Right lobe of liver (tissue), 6 donors: Measurements from ENCODE around the gene ALG9. TPM values are rescaled to one million over a fixed set of nuclear protein-coding genes. Genes with fewer than 3 reads are reported as not detected.
A peak's percentile ranks its signal among the peaks of the same experiment; 100 is the strongest.

Experiments used
- ATAC-seq, 4 donors: fragments of 200-7000 bp; cut with Tn5 transposase; one replicate each; pipeline ENCODE4 v1.9.1; 2020; ENCODE audit warnings: mild to moderate bottlenecking in 4 of 4, moderate library complexity in 4 of 4
- DNase-seq, 3 donors: peaks; one replicate each; pipeline ENCODE4 v3.0.0-alpha.2; 2020
- H3K27ac ChIP-seq, 3 donors: fragments of 200-600 bp; one replicate each; pipeline ENCODE4 v1.8.0; 2022
- H3K27me3 ChIP-seq, 2 donors: fragments of 200-600 bp; one replicate each; pipeline ENCODE4 v1.8.0; 2022
- H3K36me3 ChIP-seq, 4 donors: fragments of 200-600 bp; sonication (generic) in 1 of 4; one replicate each; pipeline versions ENCODE4 v1.5.1 to v1.8.0; 2017 to 2022; ENCODE audit warnings: control low read depth in 1 of 4
- H3K4me1 ChIP-seq, 4 donors: fragments of 200-600 bp; sonication (generic) in 1 of 4; one replicate each; pipeline versions ENCODE4 v1.5.1 to v1.8.0; 2017 to 2022; ENCODE audit warnings: control low read depth in 1 of 4
- H3K4me3 ChIP-seq, 3 donors: fragments of 200-600 bp; one replicate each; pipeline ENCODE4 v1.8.0; 2022
- H3K9me3 ChIP-seq, 4 donors: fragments of 200-600 bp; sonication (generic) in 1 of 4; one replicate each; pipeline versions ENCODE4 v1.5.1 to v1.8.0; 2017 to 2022; ENCODE audit warnings: control low read depth in 1 of 4
- POLR2A ChIP-seq: fragments of 450-650 bp; IDR thresholded peaks from one replicate; pipeline ENCODE4 v1.6.1; 2017; ENCODE audit warnings: antibody characterized with exemption, mild to moderate bottlenecking
- WGBS: methylation state at CpG from one replicate; pipeline ENCODE4 v1.1.6; 2018; ENCODE audit warnings: low coverage, low lambda C conversion rate; ENCODE audit not compliant: insufficient coverage; ENCODE audit errors: missing lambda C conversion rate; 5-methylcytosine and 5-hydroxymethylcytosine counted together
- intact Hi-C, 2 donors: fragments of 100-400 bp; cut with DNase I; formaldehyde crosslinking; loops; one replicate each; pipeline versions ENCODE4 v1.11.2 to v1.14.1; 2022
- total RNA-seq, 6 experiments: library from RNA; depleted of rRNA in 2 of 6; stranded (reverse); fragments of >200 nt in 2 of 6; fragmentation: NEBNext Ultra II Directional in 3 of 6; extraction: Animal tissue kit (Norgen Biotek cat#: 25700) in 3 of 6; gene quantifications; one replicate each; pipeline versions ENCODE4 v1.1.0 to v1.2.4, GENCODE V29; 2016 to 2023
- TF ChIP-seq, protein P1 (sequence below), 4 donors: fragments of 200-600 bp in 3 of 4; fragments of 450-650 bp in 1 of 4; IDR thresholded peaks; one replicate each; pipeline versions ENCODE4 v1.5.1 to v1.8.0; 2016 to 2022; ENCODE audit warnings: antibody characterized with exemption in 4 of 4, mild to moderate bottlenecking in 2 of 4
- donor health status: DM: no; HTN: yes; CAD: no.
- donor health status: DM: no; HTN: no; CAD: no.
- donor health status: DM: no; HTN: no; CAD: no.
- donor health status: DM: no; HTN: yes; CAD: no.
- donor health status: DM: no; HTN: yes; CAD: no.

Gene ALG9
- total RNA-seq, 6 experiments from 2014 or later = 15.0 to 20.8 (median 18.2) TPM

DNA sequence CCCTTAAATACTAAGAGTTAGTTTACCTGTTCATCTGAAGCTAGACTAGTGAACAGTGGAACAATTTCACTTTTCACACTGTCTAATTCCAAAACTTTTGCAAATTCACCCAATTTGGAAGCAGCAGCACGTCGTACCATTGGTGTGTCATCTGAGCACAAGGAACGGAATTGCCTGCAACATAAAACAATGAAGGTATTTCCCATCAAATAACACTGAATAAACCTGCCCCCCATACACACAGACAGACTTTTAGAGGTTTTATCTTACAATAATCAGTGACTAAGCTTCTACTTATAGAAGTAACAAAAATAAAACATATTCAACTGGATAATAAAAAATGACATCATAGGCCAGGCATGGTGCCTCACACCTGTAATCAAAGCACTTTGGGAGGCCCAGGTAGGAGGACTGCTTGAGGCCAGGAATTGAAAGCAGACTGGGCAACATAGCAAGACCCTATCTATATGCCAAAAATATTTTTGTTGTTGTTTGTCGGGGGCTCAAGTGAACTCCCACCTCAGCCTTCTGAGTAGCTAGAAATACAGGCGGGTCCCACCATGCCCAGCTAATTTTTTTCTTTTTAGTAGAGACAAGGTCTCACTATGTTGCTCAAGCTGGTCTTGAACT, 111.5 kb downstream of the ALG9 start:
- no peak for DNase-seq
- no peak overlapping the region for H3K4me3 ChIP-seq
- H3K36me3 ChIP-seq = peaks cover 6 to 61% (median 33%) of the 10 kb centered on the region in 4 donors
- TF ChIP-seq POLR2A = no peak
- TF ChIP-seq, protein P1, sequence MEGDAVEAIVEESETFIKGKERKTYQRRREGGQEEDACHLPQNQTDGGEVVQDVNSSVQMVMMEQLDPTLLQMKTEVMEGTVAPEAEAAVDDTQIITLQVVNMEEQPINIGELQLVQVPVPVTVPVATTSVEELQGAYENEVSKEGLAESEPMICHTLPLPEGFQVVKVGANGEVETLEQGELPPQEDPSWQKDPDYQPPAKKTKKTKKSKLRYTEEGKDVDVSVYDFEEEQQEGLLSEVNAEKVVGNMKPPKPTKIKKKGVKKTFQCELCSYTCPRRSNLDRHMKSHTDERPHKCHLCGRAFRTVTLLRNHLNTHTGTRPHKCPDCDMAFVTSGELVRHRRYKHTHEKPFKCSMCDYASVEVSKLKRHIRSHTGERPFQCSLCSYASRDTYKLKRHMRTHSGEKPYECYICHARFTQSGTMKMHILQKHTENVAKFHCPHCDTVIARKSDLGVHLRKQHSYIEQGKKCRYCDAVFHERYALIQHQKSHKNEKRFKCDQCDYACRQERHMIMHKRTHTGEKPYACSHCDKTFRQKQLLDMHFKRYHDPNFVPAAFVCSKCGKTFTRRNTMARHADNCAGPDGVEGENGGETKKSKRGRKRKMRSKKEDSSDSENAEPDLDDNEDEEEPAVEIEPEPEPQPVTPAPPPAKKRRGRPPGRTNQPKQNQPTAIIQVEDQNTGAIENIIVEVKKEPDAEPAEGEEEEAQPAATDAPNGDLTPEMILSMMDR (IDR thresholded peaks at IDR 0.05) = no peak
- H3K27me3 ChIP-seq = no peaks in the 10 kb centered on the region
- peak in 1 of 4 donors; percentile 7 for ATAC-seq
- intact Hi-C loops = no loop called here
- WGBS = 49% methylated on average over 5 of the region's 5 CpGs
- no peaks in the 10 kb centered on the region for H3K9me3 ChIP-seq
- peaks cover 0 to 39% (median 7%) of the 10 kb centered on the region in 4 donors for H3K4me1 ChIP-seq
- H3K27ac ChIP-seq = peak overlapping the region; percentile 11 to 68 (median 16)

DNA sequence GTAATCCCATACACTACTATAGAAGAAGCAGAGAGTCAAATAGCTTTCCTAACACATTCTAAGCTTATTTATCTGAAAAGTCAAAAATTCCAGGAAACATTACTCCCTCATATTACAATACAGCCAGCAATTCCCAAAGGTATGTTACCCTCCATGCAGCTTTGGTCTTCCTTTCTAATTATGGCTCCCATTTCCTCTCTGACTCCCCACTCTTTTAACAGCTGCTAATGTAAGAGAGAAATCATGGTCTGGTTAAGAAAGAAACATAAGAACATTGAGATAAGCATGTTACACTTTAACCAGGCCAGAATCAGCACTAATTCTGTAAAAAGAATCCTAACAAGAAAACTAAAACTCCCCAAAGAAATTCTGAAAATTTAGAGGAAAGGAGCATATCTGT, 112.0 kb downstream of the ALG9 start:
- Histone ChIP-seq H3K4me3 (no peak overlapping the region), H3K9me3 (no peaks in the 10 kb centered on the region), H3K4me1 (peaks cover 0 to 34% (median 5%) of the 10 kb centered on the region in 4 donors), H3K27me3 (no peaks in the 10 kb centered on the region), H3K36me3 (peaks cover 6 to 67% (median 36%) of the 10 kb centered on the region in 4 donors), H3K27ac (peak overlapping the region; percentile 11 to 68 (median 16))
- TF ChIP-seq, protein P1 (IDR thresholded peaks at IDR 0.05) = no peak
- no peak for TF ChIP-seq POLR2A
- intact Hi-C loops = no loop called here
- no peak for DNase-seq
- ATAC-seq = peak in 3 of 4 donors; percentile 6 to 44 (median 20)

DNA sequence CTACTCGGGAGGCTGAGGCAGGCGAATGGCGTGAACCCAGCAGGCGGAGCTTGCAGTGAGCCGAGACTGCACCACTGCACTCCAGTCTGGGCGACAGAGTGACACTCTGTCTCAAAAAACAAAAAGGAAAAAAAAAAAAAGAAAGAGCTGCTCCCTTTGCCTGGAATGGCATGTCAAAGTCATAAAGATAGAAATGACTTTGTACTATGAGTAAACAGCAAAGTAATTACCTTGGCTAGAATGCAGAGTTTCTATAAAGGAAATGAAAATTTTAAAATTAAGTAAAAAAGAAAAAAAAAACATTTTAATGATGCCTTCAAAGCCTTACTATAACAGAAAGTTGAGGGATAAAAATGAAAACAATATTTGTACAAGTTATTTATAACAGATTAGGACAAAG, 115.3 kb downstream of the ALG9 start:
- ATAC-seq (peak in 2 of 4 donors; percentile 22 to 33), DNase-seq (no peak)
- peaks cover 0 to 35% (median 6%) of the 10 kb centered on the region in 4 donors for H3K4me1 ChIP-seq
- H3K27me3 ChIP-seq = no peaks in the 10 kb centered on the region
- no peak overlapping the region for H3K4me3 ChIP-seq
- H3K27ac ChIP-seq = peak overlapping the region; percentile 50 to 71 (median 62)
- TF ChIP-seq POLR2A = no peak
- TF ChIP-seq, protein P1 (IDR thresholded peaks at IDR 0.05) = no peak
- H3K36me3 ChIP-seq = peaks cover 8 to 81% (median 44%) of the 10 kb centered on the region in 4 donors
- intact Hi-C loops = no loop called here
- WGBS = 83% methylated on average over 1 of the region's 6 CpGs
- no peaks in the 10 kb centered on the region for H3K9me3 ChIP-seq

DNA sequence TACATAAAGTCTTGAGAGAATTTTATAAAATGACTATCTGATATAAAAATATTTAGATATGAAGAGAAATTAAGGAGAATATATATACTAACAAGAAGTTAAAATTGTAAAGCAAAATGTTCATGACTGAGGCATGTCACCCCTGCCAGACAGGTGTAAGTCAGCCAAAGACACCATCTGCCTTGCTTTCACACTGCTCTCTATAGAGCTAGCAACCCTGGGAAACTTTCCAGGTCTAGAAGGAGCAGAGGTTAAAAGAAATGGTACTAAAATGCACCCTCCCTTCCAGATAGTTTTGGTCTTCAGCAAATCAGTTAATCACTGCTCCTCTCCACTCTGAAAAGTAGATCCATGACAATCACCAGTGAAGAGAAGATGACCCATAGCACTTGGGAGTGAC, 121.7 kb downstream of the ALG9 start:
- Histone ChIP-seq H3K27ac (peak overlapping the region; percentile 12 to 79 (median 54)), H3K27me3 (no peaks in the 10 kb centered on the region), H3K4me1 (peaks cover 0 to 15% (median 7%) of the 10 kb centered on the region in 4 donors), H3K9me3 (no peaks in the 10 kb centered on the region), H3K36me3 (peaks cover 0 to 82% (median 40%) of the 10 kb centered on the region in 4 donors), H3K4me3 (no peak overlapping the region)
- no peak for DNase-seq
- no peak for TF ChIP-seq POLR2A
- TF ChIP-seq, protein P1 (IDR thresholded peaks at IDR 0.05) = no peak
- ATAC-seq = peak in 2 of 4 donors; percentile 19 to 56
- intact Hi-C loops = no loop called here
